OCI-M2 (cell line): Measurements from ENCODE around the gene GTF2H1.
"Not testable (repeated sequence)": the region's sequence is repeated elsewhere in the genome, so short reads cannot be mapped to it uniquely, and the experiment has no call there.

Experiments used
- DNase-seq: peaks from one replicate; lab custom pipeline; 2025; ENCODE audit not compliant: unreplicated experiment; lab: John Stamatoyannopoulos, UW

Gene GTF2H1

DNA sequence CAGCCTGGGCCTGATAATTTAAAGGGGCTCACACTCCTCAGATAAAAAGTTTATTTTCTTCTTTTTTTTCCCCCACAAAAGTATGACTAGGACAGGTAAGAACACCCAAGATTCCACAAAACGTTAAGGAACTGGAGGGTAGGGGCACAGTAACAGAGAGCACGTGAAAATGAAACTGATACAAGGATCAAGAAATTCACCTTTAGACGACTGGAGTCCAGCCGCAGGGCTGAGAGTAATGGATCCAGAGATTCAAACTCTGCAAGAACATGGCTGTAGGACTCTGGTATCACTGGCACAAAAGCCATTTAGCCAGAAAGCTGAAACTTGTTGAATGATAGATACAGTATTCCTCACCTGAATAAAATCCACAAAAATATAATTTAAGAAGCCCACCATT is 4.8 kb upstream of the GTF2H1 start:
- DNase-seq = no peak

DNA sequence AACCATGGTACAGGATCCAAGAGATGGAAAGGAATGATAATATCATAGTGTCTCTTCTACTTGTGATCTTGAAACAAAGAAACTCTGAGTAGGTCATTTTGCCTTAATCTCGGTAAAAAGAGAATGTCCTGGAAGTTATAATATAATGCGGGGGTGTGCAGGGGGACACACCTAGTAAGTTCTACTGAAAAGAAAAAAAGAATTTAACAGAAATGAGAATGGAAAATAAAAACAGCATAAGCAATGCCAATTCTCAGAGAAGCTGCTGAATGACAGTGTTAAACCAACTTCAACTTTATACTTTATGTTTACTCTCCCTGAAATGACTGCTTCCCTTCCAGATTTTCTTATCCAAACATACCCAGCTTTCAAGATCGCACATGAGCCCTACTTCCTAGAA is 2.5 kb upstream of the GTF2H1 start:
- no peak for DNase-seq

DNA sequence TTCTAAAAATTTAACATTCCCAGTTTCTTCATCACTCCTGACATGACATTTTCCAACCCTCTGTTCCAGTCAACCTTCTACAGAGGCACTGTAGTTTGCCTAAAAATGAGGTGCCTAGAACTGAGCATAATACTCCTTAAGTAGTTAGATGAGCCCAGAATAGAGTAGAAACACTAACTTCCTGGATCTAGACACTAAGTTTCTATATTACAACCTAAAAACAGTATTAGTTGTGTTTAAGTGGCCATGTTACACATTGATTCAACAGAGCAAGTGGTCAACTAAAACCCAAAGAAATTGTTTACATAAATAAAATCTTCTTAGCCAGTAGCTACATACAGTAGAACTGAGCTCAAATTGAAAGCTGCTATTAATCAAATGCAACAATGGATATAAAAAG is 1.8 kb upstream of the GTF2H1 start:
- DNase-seq = no peak

DNA sequence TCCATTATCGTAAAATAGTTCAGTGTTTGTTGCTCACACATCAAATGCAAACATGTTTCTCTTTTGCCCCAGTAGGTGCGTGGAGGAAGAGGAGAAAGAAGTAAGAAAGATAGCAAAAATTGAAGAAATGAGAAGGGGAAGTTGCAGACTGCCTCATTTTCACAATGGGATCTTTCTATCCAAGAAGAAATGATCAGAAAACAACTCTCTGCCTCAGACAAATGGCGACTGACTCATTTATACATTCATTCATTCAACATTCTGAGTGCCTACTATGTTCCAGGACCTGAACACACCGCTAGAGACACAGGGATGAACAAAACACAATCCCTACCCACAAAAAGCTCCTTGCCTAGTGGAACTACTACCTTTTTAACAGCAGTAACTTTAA is 794 bp upstream of the GTF2H1 start:
- DNase-seq = no peak

DNA sequence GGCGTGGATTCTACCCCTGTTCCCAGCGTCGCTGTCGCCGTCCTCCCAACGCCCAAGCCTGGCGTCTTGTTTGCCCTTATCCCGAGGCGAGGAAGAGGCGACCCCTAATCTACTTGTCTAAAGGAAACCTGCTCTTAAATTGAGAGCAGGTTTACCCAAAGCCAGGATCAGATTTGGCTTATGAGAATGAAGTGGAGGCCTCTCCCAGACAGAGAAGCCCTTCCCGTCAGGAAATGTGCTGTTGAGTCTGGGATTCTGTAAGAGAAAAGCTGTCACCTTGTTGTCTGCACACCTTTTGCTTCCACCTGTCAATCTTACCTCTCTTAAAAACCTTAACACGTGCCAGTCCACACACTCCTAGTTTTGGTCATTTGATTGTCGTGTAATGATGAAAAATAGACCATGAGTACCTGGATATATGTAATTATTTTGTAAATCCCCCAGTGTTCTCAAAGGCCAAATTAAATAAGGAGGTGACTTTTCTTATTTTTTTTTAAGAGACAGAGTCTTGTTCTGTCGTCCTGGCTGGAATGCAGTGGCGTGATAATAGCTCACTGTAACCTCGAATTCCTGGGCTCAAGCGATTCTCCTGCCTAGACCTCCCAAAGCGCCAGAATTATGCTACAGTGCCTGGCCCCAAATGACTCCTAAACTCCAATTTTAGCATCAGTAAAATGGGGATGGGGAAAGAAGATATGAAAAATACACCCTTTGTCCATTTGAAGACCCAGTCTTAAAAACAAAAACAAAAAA is 627 bp downstream of the GTF2H1 start:
- DNase-seq = no peak

DNA sequence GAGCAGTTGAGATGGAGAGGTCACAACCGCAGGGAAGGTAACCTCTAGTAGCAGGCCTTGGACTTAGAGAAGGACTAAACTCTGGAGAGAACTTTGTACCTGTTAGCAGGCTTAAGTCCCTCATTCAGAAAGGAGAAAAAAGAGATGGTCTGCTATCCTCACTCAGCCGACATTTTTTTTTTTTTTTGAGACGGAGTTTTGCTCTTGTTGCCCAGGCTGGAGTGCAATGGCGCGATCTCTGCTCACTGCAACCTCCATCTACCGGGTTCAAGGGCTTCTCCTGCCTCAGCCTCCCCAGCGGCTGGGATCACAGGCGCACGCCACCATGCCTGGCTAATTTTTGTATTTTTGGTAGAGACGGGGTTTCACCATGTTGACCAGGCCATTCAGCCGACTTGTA is 1.5 kb downstream of the GTF2H1 start:
- not testable (repeated sequence) for DNase-seq

DNA sequence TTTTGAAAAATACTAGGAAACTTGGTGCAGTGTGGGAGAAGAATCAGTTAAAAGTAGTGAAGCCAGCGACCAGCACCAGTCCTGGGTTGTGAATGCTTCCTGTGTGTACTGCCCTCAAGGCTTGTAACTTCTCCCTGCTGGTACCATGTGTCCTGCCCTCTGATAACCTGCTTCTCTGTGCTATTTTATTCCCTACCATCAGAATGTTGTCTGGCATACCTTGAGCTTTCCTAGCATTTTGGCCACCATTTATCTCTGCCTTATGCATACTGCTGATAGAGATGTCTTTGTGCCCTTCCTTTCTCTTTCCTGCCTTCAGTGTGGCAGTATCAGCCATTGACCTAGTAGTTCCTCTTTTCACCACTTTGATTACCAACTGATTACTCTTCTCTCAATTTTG is 2.0 kb downstream of the GTF2H1 start:
- no peak for DNase-seq

DNA sequence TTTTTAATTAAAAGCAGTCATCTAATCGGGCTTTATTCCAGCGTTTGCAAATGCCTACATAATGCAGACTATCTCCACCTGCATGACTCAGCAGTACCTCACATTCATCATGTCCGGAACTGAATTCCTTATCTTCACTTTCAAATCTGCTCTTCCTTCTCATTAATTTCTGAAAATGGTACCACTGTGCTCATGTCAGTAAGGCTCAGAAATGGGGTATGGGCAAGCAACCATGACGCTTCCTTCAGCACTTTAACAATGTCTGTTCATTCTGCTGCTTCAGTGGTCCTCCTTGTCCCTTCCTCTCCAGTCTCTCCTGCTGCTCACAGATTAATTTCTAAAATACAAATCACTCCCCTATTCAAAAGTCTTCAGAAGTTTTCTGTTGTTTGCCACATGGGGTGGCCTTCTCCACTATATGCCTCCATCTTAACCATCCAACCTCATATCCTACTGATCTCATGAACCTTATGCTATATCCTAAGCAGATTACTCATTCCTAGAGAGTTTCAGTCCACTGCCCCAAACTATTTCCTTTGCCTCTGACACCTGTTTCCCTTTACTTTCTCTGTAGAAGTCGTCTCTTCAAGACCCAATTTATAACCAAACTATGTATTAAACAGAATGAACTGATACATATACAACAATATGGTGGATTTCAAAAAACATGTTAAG is 7.0 kb downstream of the GTF2H1 start:
- DNase-seq = no peak

DNA sequence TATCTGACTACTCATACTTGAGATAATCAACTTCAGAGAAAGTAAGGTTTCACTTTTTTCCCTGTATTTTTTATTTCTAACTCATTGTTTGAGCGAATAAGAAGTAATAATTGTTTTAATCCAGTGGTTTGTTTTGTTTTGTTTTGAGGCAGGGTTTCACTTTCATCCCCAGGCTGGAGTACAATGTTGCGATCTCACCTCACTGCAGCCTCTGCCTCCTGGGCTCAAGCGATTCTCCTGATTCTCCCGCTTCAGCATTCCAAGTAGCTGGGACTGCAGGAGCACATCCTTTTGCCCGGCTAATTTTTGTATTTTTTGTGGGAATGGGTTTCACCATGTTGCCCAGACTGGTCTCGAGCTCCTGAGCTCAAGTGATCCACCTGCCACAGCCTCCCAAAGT is 8.6 kb downstream of the GTF2H1 start:
- DNase-seq = no peak

DNA sequence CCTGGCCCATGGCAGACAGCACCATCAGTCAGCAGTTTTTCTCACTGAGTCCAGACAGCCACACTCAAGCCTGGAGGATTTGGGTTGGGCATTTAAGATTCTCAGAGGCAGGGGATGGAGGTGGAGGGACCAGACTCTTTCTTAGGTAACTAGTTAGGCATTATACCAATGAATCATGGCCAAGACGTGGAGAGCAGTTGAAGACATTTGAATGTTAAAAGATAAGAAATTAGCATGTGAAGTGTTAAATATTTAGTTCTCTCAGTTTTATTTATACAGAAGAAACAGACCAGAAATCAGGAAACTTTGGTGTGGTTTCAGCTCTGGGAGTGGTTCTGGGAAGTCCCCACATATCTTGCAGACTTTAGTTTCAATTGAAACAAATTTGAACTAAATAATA is 9.9 kb downstream of the GTF2H1 start:
- no peak for DNase-seq

DNA sequence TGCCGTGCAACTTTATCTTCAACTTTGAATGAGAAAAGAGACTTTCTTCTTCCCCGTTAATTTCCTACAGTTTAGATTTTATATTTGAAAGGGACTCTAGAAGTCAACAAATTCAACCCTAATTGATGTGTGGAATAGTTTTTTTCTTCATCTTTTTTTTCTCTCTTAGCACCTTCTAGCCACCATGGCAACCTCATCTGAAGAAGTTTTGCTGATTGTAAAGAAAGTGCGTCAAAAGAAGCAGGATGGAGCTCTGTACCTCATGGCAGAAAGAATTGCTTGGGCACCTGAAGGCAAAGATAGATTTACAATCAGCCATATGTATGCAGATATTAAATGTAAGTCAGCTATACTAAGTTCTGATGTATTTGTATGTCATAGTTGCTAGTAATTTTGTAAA is 10.5 kb downstream of the GTF2H1 start:
- DNase-seq = no peak

DNA sequence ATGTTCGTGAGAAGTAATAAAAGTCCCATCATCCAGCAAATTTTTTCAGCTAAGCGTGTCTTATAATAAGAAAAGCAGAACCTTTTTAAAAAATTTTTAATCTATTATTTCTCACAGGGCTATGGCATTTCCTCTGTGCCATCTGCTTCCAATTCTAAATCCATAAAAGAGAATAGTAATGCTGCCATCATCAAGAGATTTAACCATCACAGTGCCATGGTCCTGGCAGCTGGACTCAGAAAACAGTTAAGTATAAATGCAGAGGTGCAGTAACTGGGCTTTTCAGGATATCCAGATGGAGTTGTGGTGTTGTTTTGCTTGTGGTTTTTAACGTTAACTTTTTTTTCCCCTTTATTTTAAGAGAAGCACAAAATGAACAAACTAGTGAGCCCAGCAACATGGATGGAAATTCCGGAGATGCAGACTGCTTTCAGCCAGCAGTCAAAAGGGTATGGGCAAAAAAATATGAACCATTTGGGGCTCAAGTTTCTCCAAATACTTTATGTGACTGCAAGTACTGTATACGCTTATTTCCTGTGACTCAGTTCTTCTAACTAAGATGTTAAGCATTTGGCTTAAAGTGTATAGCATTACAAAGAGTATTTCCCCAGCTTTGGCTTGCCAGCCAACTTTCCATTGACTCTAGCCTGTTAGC is 25.2 kb downstream of the GTF2H1 start:
- DNase-seq = no peak

DNA sequence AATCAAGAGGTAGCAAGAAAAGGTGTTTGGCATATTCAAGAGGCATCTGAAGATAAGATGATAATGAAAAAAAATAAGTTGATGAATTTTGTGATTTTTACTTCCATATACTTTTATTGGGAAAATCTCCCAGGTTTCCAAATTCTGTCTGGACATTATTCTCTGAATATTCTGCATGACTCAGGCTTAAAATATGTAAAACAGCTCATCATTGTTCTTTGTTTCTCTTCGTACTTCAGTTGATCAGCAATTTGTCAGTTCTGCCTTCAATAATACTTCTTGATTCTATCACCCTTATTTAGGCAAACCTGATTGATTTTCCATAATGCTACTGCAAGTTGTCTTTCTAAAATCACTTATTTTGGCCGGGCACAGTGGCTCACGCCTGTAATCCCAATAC is 30.2 kb downstream of the GTF2H1 start:
- DNase-seq = no peak

DNA sequence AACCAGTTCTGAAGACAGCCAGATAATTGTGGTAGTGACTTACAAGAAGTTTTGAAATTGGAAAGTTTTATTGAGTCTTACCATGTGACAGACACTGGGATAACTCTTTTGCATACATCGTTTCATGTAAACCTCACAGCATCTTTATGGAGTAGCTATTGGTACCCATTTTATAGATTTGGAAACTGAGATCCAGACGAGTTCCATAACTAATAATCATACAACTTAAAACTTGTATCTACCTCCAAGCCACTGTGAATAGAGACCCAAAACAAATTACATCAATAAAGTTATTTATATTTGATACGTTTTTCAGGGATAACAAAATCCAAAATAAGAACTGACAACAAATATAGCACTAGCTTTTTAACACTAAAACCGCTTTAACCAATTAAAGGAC is 36.3 kb downstream of the GTF2H1 start:
- no peak for DNase-seq

DNA sequence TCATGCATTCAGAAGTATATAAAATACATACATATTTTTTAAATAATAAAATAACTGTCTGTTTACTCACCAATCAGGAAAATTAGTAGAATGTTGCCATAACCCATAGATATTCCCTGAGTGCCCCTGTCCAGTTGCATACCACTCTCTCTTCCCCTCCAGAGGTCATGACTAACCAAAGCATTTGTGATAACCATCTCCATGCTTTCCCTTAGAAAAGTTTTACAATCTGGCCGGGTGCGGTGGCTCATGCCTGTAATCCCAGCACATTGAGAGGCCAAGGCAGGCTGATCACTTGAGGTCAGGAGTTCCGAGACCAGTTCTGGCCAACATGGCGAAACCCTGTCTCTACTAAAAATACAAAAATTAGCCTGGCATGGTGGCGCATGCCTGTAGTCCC is 38.8 kb downstream of the GTF2H1 start:
- no peak for DNase-seq

DNA sequence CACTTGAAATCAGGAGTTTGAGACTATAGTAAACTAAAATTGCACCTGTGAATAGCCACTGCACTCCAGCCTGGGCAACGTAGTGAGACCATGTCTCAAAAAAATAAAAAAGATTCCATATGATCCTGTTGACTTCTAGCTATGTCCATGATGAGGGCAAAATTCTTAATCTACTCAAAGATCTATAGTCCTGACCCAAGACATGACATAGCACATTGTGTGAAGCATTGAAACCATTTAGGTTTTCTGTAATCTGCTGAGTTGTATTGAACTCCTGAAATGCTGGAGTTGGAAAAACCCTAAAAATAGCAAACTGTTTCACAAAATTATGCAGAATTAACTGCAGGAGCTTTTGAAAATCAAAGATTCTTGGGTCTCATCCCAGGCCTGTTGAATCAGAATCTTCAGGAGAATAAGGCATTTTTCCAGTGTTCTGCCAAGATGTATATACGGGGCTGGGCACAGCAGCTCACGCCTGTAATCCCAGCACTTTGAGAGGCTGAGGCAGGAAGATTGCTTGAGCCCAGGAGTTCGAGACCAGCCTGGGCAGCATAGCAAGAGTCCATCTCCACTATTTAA is 42.2 kb downstream of the GTF2H1 start:
- no peak for DNase-seq

DNA sequence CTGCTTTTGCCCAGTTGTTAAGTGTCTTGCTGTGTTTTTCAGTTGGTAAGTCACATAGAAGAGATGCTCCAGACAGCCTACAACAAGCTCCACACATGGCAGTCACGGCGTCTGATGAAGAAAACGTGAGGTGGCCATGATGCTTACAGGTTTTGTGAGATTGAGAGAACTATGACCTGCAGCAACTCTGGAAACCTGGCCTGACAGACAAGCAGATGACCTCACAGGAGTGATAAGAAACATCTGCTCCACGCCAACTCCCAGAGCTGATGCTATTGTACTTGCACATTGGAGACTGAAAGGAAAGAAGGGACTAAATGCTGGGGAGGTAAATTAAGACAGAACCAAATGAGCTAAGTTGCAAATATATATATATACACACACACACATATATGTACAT is 43.4 kb downstream of the GTF2H1 start:
- no peak for DNase-seq

DNA sequence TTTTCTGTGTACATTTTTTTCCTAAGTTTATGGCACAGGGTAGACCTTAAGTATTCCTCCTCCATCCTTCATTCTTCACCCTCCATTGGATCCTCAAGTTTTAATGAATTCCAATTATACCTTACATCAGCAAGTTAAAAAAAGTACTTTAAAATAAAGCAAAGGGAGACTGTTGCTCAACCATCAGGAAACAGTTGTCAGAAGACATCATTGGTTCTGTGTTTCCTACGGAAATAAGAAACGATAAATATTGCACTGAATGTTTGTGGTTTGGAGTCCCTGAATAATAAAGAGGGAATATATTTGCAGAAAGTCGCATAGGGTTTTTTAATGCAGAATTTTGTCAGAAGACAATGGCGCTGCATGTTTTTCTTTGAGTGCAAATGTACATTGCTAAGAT is 43.9 kb downstream of the GTF2H1 start:
- no peak for DNase-seq

DNA sequence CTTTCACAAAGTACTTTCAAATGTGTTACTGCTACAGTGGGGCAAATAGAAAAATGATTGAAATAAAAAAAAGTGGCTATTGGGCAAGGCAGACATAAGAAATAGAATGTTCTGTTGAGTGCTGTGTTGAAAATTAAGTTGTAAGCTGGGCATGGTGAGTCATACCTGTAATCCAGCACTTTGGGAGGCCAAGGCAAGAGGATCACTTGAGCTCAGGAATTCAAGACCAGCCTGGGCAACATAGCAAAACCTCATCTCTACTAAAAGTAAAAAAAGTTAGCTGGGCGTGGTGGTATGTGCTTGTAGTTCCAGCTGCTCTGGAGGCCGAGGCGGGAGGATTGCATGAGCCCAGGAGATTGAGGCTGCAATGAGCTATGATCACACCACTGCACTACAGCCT is 45.1 kb downstream of the GTF2H1 start:
- no peak for DNase-seq

DNA sequence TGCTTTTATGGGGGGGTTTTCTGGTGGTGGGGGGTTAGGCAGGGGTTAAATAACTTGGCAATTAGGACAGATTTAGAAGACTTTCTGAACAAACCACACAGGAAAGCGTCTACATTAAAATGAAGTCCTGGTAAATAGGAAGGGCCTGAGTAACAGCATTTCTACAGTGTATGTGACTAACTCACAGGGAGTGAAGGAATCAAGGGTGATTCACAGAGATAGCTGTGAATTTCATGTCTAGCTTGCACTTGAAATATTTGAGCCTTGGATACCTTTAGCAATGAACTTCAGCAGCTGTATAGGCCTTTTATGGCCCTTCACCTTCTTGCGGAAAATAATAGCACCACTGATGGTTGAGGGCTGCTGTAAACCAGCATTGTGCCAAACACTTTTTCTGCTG is 45.9 kb downstream of the GTF2H1 start:
- no peak for DNase-seq

DNA sequence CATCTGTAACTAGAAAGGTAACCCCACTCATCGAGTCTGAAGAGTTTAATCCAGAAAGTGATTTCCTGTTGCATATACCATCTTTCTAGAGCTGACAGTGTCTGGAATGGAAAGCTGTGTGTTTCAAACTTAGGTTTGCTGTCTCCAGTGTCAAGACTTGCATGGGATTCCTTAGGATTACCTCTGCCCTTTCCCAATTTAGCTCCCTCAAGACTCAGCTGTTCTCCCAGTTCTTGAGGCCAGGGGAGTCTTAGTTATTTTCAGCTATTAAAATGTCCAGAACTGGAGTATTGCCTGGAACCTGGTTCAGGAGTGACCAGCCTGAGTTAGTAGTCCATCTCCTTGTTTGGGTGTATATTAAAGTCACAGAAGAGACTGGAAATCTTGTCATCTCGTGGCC is 47.0 kb downstream of the GTF2H1 start:
- DNase-seq = no peak

DNA sequence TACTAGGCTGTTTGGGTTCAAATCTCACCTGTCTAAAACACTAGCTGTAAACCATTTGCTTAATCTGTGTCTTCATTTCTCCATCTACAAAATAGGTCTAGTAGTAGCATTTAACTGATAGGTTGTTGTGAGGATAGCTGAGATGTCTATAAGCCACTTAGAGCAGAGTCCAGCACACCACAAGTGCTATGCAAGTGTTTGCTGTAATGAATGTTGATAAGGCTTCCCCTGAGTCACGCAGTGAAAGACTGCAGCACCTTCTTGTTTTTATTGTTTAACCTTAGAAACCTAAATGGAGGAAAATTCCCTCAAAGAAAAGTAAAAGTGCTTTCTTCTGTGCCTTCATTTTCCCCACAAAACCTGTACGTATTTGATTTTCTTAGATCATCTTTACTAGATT is 48.9 kb downstream of the GTF2H1 start:
- DNase-seq = no peak
